GOT3 (cell line): ENCODE measurements around the gene HCAR2.
"Not testable (repeated sequence)": the region's sequence is repeated elsewhere in the genome, so short reads cannot be mapped to it uniquely, and the experiment has no call there.

Experiments
- DNase-seq: peaks from one replicate; lab custom pipeline; 2025; ENCODE audit warnings: mixed read lengths; lab: John Stamatoyannopoulos, UW

Gene HCAR2

GRCh38 chr12:122665349-122665748 lies 37.8 kb downstream of the HCAR2 start:
- DNase-seq = no peak

DNA sequence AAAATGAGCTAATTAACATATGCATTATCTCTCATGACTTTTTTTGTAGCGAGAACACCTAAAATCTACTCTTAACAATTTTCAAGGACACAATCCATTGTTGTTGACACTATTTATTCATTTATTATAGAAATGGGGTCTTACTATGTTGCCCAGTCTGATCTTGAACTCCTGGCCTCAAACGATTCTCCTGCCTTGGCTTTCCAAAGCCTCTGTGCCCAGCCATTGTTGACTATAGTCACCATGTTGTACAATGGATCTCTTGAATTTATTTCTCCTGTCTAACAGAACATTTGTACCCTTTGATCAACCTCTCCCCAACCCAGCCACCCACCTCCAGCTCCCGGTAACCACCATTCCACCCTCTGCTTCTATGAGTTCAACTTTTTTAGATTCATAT lies 41.2 kb downstream of the HCAR2 start:
- DNase-seq = no peak

DNA sequence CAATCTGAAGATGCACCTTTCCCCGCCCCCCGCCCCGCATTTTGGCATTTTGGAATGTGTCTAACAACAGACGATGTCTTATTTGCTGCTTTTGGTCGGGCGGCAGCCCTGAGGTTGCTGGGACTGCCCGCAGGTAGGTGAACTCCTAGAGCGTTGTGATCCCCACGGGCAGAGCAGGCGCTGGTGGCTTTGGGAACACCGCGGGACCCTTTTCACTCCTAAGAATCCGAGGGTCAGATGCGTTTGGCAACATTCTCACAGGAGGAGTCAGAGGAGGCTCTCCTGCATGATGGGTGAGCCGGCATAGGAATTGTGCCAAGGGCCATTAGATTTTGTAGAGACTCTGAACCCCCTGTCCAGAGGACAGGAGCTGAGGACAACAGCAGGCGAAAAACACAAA lies 41.9 kb downstream of the HCAR2 start:
- no peak for DNase-seq

DNA sequence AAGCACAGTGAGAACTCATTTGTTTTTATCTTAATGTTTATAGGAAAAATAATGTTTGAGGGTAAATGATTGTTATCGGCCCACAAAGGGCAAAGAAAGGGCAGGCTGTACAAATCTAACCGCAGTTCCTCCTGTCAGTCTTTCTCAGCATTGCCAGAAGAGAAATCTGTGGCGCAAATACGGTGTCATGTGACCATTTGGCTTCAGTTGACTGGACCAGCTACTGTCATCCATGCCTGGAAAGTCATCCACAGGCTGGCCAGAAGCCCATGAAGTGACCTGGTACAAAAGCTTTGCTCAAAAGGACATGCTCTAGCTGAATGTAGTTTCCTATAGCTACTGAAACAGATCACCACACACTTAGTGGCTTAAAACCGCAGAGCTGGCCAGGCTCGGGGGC lies 43.6 kb downstream of the HCAR2 start:
- no peak for DNase-seq

DNA sequence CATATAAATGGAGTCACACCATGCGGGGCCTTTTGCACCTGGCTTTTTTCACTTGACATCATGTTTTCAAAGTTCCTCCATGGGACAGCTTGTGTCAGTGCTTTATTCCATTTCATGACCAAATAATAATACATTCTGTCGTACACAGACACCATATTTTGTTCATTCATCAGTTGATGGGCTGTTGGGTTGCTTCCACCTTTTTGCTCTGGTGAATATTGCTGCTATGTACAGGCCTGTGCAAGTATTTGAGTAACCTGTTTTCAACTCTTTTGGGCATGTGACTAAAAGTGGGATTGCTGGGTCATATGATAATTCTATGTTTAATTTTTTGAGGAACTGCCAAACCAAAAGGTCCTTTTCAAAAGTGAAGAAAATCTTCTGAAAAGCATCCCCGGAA lies 46.9 kb downstream of the HCAR2 start:
- no peak for DNase-seq

- not testable (repeated sequence) for DNase-seq
Measured at GRCh38 chr12:122653291-122653690, 49.9 kb downstream of the HCAR2 start.

DNA sequence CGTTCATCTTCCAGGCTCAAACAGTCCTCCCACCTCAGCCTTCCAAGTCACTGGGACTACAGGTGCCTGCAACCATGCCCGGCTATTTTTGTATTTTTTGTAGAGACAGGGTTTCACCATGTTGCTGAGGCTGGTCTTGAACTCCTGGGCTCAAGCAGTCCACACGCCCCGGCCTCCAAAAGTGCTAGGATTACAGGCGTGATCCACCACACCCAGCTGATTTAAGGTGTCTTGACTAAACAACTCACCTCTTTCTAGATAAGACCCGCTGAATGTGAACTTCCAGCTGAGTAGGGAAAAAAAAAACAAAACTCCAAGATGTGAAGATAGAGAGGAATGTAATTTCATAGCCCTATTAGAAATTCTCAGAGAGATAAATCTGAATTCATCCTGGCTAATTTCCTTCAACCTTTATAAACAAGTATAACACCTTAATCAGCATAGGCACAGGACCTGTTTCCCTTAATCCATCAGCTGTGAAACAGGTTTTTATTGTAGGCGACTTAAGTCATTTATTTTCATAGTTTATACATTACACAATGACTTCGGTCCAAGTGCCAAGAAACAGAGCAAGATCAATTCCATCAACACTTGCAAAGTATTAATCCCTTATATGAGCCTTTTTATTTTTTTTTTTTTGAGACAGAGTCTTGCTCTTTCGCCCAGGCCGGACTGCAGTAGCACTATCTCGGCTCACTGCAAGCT lies 51.5 kb downstream of the HCAR2 start:
- DNase-seq = no peak
